H1 (cell line): Measurements from ENCODE around the gene TPD52L3.

Source experiments
- EP300 ChIP-seq, 2 experiments: IDR thresholded peaks; 1 replicate in 1 of 2; 2 replicates in 1 of 2; pipeline ENCODE4 v1.6.1; 2011 to 2012; ENCODE audit warnings: low read depth in 2 of 2, low read length in 2 of 2, mild to moderate bottlenecking in 2 of 2, borderline replicate concordance in 1 of 2, inconsistent platforms in 1 of 2, moderate library complexity in 1 of 2
- SP1 ChIP-seq: IDR thresholded peaks from 2 replicates; pipeline ENCODE4 v1.6.1; 2011; ENCODE audit warnings: low read depth, low read length

DNA sequence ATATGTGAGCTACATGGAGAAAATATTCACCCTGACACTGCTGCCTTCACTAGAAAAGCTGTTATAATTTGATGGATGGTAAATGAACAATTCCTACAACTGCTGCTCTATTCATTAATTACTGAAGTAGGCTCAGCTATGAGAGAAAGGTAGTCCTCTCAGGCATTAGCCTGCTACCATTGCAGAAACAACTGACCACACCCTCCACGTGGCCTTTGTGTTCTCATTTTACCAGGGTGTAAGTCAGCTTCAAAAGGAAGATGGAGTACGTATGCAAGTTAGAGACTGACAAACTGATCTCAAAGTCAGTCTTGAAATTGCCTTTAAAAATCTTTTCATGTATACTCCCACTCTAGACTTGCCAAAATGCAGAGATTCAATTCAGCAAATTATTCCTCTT, 26.3 kb upstream of the TPD52L3 start:
- TF ChIP-seq SP1 (no peak), EP300 (IDR thresholded peaks at IDR 0.05; ENCODE audit: borderline replicate concordance in 1 of 2, low read depth in 2 of 2, low read length in 2 of 2) (no peak)
